Limb (tissue), 2 donors: ENCODE data around the gene MS4A18.
A peak's percentile ranks its signal among the peaks of the same experiment; 100 is the strongest.

ENCODE experiments used
- DNase-seq, 2 donors: peaks; one replicate each; pipeline ENCODE4 v3.0.0-alpha.2; 2016; ENCODE audit errors: extremely low spot score in 2 of 2

MS4A18 gene

DNA sequence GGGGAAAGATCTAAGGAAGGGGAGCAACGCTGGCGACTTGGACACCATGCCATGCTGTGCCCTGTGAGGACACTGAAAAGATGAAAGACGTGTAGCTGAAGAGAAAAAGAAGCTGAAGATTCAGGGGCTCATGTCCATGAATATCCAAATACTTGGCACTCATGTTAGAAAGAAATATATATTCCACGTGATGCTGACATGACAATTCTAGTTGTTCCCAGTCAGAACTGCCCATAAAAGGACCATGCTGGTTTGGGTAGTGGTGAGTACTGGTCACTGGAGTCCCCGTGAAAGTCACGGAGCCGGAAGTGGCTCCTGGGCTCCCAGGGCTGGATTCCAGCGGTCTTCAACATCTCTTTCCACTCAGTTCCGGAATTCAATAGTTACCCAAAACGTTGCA, 42.0 kb downstream of the MS4A18 start:
- DNase-seq = no peak

DNA sequence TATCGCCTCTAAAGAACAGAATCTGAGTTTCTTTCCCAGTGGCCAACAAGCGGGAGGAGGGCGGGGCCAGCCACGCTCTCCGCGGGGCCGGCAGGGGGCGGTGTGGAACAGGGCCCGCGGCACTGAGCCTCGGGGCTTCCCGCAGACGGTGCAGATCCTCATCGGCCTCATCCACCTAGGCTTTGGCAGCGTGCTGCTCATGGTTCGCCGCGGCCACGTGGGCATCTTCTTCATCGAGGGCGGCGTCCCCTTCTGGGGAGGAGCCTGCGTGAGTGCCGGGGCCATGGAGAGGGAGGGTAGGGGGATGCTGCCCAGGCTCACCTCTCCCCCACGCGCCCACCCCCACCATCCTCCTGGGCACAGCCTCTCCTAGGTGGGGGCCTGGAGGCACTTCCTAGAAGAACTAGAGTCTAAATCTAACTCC, 42.9 kb downstream of the MS4A18 start:
- no peak for DNase-seq

DNA sequence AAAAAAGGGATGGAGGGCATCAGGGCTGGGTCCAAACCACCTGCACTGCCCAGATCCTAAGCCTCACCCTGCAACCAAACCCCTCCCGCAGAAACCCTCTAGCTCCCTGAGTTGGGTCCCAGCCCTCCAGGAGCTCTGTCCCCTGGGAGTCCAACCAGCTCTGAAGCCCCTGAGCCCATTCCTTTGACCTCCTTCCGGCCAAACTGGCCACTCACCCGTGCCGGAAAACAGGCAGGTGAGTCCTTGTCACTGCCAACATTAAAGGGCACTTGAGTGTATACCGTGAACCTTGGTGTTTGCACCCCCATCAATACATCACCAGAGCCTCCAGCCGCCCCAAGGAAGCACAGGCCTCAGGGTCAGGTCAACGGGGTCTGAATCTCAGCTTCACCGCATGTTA, 43.7 kb downstream of the MS4A18 start:
- DNase-seq = no peak

DNA sequence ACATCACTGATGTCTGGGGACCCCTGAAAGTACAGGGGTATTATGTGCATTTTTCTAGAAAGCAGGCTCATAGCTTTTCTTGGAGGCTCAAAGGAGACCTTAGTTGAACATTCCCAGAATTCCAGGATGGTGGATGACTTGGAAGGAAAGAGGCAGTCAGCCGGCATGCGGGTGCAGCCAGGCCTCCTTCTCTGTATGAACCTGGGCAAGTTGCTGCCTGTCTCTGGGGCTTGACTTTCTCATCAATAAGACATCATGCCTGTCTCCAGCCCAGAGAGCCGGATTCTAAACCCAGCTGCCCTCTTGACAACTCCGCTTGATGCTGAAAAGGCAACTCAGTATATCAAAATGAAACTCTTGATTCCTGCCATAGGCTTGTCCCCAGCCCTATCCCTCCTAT, 44.8 kb downstream of the MS4A18 start:
- DNase-seq = no peak

DNA sequence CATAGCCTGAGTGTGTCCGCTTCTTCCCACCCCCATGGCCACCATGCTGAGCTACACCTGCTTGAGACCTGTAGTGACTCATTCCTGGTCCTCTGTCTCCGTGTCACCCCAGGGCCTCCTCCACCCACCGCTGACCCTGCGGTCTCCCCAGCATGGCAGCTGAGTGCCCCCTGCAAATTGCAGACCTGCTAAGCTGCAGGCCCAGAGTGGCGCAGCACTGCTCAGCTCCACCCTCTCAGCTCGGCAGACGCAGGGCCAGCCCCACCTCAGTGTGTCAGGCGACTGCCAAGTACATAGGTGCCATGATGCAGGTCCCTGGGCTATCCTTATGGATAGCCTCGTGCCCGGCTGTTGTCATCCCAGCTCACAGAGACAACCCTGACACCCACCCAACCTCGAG, 45.3 kb downstream of the MS4A18 start:
- DNase-seq = no peak

DNA sequence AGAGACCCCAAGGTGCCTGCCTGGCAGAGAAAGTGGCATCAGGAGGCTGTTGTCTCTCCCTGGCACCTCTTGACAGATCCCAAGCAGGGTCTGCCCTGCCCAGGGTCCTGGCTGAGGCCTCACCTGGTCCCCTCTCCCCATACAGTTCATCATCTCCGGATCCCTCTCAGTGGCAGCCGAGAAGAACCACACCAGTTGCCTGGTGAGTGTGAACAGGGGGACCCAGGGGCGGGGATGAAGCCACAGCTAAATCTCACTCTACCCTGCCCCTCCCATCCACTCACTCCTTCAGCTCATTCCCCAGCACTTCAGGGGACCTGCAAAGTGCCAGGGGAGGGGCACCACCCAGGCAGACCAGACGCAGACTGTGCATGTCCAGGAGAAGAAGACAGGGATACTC, 46.6 kb downstream of the MS4A18 start:
- DNase-seq = no peak

GRCh38 chr11:60771879-60772525, 47.5 kb downstream of the MS4A18 start:
- DNase-seq = no peak

DNA sequence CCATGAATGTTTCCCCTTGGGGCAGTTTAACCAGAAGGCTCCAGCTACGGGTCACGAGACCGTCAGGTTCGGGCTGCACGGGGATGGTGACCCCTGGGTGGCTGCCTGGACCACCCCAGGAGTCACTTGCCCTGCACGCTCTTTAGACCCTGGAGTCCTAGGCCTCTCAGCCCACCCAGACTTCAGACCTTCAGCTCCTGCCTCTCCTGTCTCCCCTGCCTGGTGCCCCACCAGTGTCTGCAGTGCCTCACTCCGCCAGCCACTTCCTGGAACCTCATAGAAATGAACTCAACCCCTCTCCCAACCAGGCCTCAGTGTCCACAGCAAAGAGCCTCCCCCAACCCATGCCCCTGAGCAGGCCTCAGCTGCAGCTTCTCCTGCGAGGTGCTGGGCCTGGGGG, 48.1 kb downstream of the MS4A18 start:
- no peak for DNase-seq

DNA sequence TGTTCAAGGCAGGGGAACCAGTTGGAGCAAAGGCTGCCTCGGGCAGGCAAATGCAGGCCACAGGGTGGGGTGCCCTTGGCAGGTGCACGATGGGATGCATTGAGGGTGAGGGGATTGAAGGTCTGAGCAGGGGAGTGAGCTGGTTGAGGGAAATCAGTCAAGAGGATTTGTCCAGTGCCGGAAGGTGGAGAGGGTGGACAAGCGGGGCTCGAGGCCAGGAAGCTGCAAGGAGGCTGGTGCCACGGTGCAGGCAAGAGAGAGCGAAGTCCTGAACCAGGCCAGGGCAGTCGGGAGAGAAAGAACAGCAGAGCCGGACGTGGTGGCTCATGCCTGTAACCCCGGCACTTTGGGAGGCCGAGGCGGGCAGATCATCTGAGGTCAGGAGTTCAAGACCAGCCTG, 50.2 kb downstream of the MS4A18 start:
- DNase-seq = no peak

GRCh38 chr11:60775420-60775961, 51.0 kb downstream of the MS4A18 start:
- peak; percentile 89 to 92 for DNase-seq

DNA sequence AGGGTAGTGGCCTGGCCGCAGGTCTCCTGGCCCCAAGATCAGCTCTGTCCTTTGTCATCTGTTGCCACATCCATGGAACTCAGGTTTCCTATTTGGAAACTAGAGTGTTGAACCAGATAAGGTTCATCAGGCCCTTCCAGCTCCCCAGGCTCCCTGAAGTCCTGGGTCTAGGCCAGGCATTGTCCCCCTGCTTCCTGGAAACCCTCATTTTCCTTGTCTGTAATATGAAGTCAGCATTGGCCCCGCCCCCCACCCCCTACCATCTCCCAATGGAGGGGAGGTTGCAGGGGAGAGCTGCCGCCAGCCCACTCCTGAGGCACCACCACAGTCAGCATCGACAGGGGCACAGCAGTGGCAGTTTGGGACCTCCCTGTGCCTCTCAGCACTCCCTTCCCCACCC, 51.6 kb downstream of the MS4A18 start:
- DNase-seq = no peak

GRCh38 chr11:60777106-60777505, 52.6 kb downstream of the MS4A18 start:
- no peak for DNase-seq

GRCh38 chr11:60777572-60777971, 53.1 kb downstream of the MS4A18 start:
- DNase-seq = no peak

- DNase-seq = no peak
Measured at GRCh38 chr11:60780065-60780464, 55.5 kb downstream of the MS4A18 start.

GRCh38 chr11:60780774-60781173, 56.3 kb downstream of the MS4A18 start:
- DNase-seq = no peak

DNA sequence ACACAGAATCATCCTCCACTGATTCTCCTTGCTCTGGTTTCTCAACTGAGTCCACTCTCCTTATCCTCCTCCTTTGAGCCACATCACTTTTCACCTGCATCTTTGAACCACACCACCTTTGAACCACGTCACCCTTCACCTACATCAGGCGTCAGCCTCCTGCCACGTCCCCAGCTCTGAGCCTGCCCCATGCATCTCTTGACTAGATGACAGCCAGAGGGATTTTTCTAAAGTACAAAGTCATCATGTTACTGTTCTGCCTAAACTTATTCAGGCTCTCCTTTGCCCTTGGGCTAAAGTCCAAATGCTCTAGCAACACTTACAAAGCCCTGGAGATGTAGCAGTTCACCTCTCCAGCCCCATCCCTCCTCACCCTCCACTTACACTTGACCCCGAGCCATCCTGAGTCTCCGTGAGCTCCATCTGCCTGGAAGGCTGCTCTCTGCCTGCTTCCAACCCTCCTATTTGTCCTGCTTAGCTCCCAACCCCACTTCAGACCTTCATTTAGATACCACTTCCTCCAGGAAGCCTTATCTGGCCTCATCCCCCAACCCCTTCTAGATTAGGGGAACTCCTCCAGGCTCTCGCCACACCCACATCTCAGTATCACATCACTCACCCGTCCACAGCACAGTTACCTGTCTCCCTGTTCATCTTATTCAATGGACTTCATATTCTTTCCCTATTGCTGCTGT, 56.9 kb downstream of the MS4A18 start:
- DNase-seq = no peak

GRCh38 chr11:60781981-60782316, 57.4 kb downstream of the MS4A18 start:
- no peak for DNase-seq

DNA sequence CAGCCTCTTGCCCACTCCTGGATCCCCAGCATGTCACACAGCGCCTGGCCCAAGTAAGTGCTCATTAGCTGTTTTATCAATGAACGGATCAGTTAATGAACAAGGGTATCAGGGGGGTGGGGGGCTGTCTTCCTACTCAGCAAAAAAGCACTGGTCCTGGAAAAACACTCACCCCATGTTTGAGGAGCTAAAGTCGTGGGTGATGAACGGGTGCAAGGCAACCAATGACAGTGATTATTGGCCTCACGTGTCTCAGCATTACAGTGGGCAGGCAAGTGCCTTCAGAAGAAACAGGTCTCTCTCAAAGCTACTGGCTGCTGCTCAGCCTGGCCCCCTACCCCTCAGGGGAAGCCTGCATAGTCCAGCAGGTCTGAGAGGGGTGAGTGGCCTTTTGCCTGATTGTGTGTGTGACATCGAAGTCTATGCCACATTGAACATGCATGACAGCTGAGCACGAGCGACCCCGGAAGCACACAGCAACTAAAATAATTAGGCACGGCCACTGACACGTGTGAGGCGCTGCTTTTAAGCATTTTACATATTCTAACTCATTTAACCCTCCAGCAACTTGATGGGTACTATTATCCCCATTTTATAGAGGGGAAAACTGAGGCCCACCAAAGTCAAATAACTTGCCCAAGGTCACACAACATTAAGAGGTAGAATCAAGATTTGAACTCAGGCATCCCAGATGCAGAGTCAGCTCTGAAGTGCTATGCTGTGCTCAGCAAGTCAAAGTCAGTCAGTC, 58.0 kb downstream of the MS4A18 start:
- no peak for DNase-seq

DNA sequence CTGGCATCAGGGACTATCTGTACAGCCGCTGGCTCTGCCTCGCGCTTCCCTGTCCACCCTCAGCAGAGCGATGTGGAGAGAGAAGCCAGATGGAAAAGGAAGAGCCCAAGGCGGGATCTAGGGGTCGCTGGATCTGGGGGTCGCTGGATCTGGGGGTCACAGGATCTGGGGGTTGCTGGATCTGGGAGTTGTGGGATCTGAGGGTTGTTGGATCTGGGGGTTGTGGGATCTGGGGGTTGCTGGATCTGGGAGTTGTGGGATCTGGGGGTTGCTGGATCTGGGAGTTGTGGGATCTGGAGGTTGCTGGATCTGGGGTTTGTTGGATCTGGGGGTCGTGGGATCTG, 58.6 kb downstream of the MS4A18 start:
- no peak for DNase-seq

GRCh38 chr11:60783911-60784310, 59.4 kb downstream of the MS4A18 start:
- no peak for DNase-seq

GRCh38 chr11:60785136-60785535, 60.6 kb downstream of the MS4A18 start, which contains the start of gene MS4A10:
Gene MS4A10, plus strand, starts transcription at chr11:60785333. Its CDS starts 5,003 bp downstream, at chr11:60790336.
- no peak for DNase-seq

DNA sequence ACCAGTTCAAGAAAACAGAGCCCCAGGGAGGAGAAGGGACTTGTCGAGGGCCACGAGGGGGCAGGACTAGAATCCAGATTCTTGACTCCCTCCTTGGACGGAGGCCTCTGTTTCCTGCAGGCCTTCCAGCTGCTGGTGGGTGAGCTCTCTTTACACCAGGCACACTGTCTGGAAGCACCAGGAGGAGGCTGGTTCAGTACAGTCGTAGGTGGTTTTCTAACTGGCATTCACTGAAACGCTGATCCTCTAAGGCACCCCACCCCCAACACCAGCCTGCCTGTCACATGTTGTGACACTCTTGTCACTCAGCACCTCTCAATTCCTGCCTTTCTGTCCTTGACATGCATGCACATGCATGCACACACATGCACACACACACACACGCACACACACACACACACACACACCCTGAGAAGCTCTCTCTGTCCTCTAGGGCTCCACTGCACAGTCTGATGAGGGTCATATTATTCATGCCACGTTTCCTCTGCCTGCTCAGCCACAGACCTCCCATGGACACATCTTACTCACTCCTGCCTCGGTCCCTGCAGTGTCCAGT, 61.4 kb downstream of the MS4A18 start:
- no peak for DNase-seq
